ENCODE data around the gene MAT2A. TPM values are rescaled to one million over a fixed set of nuclear protein-coding genes. Genes with fewer than 3 reads are reported as not detected.

Gene MAT2A
- total and polyA plus RNA-seq, 2 donors (not counting 1 experiment from before 2014, with no cell fraction given), result 133 to 177 TPM

- DNase-seq (no peak), ATAC-seq (ENCODE audit: low read depth) (no peak)
- Histone ChIP-seq H3K4me1 (ENCODE audit: control insufficient read depth in 2 of 2, insufficient read depth in 2 of 2, low read length in 2 of 2) (peaks cover 0 to 3% of the 10 kb centered on the region in 2 donors), H3K27ac (ENCODE audit: low read length in 2 of 2) (no peak overlapping the region), H3K79me2 (ENCODE audit: control insufficient read depth, insufficient read depth, low read length) (no peaks in the 10 kb centered on the region), H2AFZ (ENCODE audit: insufficient read depth, low read depth, low read length, poor library complexity, severe bottlenecking) (no peak overlapping the region), H3K4me2 (replicated peaks; ENCODE audit: low read depth, low read length, poor library complexity, severe bottlenecking) (no peak overlapping the region), H3K9ac (ENCODE audit: low read length) (no peak overlapping the region), H3K27me3 (replicated peaks in 1 of 4; ENCODE audit: control extremely low read depth in 1 of 4, control insufficient read depth in 3 of 4, insufficient read depth in 4 of 4, low read length in 3 of 4) (no peaks in the 10 kb centered on the region), H3K36me3 (replicated peaks in 1 of 2; ENCODE audit: control extremely low read depth in 1 of 2, control insufficient read depth in 1 of 2, extremely low read depth in 1 of 2, insufficient read depth in 2 of 2, low read length in 1 of 2) (peaks cover 2 to 56% of the 10 kb centered on the region in 2 experiments), H3K9me3 (ENCODE audit: control extremely low read depth in 1 of 3, control insufficient read depth in 2 of 3, insufficient read depth in 1 of 3, low read length in 2 of 3) (no peaks in the 10 kb centered on the region), H4K20me1 (ENCODE audit: control insufficient read depth, insufficient read depth, low read length, poor library complexity, severe bottlenecking) (no peaks in the 10 kb centered on the region), H3K4me3 (ENCODE audit: control extremely low read depth in 1 of 5, extremely low read depth in 1 of 5, insufficient read depth in 1 of 5, low read depth in 2 of 5, low read length in 4 of 5) (no peak overlapping the region)
- ChIA-PET POLR2A (interaction anchor here (0.5 to 4.6 kb wide), 2 partner anchors 9 to 138 kb away, joined by 3 to 30 read pairs; partner anchors contain the start of gene MAT2A), CTCF (interaction anchor here (1.2 to 10.0 kb wide), 8 partner anchors 8 to 249 kb away, joined by 3 to 299 read pairs (median 19); partner anchors contain the start of genes GGCX, MAT2A, RNF181 and SH2D6)
- no peak overlapping the region for H3K27ac Mint-ChIP-seq
- H3K27me3 Mint-ChIP-seq, result no peaks in the 10 kb centered on the region
- TF ChIP-seq, protein P1, sequence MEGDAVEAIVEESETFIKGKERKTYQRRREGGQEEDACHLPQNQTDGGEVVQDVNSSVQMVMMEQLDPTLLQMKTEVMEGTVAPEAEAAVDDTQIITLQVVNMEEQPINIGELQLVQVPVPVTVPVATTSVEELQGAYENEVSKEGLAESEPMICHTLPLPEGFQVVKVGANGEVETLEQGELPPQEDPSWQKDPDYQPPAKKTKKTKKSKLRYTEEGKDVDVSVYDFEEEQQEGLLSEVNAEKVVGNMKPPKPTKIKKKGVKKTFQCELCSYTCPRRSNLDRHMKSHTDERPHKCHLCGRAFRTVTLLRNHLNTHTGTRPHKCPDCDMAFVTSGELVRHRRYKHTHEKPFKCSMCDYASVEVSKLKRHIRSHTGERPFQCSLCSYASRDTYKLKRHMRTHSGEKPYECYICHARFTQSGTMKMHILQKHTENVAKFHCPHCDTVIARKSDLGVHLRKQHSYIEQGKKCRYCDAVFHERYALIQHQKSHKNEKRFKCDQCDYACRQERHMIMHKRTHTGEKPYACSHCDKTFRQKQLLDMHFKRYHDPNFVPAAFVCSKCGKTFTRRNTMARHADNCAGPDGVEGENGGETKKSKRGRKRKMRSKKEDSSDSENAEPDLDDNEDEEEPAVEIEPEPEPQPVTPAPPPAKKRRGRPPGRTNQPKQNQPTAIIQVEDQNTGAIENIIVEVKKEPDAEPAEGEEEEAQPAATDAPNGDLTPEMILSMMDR (IDR thresholded peaks at IDR 0.05), result no peak
- no peak for TF ChIP-seq EZH2 (IDR thresholded peaks at IDR 0.05; ENCODE audit: borderline replicate concordance, insufficient read depth, low read depth, low read length, poor library complexity, severe bottlenecking)
- no peaks in the 10 kb centered on the region for H3K9me3 Mint-ChIP-seq (ENCODE audit: insufficient read depth)
- 97% methylated on average over 9 of the region's 10 CpGs for WGBS (ENCODE audit: insufficient coverage)
- H3K4me3 Mint-ChIP-seq, result no peak overlapping the region
- H3K4me1 Mint-ChIP-seq, result peaks cover 4% of the 10 kb centered on the region
- intact Hi-C loops (cut with micrococcal nuclease), result no loop called here
Measured at GRCh38 chr2:85549095-85549494, 10.1 kb downstream of the MAT2A start.

DNA sequence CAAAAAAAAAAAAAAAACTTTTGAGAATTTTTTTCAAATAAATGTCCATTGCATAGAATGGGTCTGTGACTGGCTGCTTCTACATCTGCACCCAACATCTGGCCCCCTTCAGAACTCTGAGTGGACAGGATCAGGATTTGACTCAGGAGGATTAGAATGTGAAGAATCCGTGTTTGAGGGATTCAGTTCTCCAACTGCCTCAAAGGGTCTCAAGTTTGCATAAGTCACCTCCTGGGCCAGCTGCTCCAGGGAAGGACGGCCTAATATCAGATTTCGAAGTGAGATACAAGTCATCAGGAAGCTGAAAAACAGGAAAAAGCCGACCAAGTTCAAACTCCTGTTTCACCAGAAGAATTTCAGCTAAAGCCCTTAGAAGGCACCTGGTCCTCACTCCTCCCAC lies 10.9 kb downstream of the MAT2A start:
- no peak overlapping the region for H3K4me3 Mint-ChIP-seq
- DNase-seq, result no peak
- Histone ChIP-seq H3K27me3 (replicated peaks in 1 of 4; ENCODE audit: control extremely low read depth in 1 of 4, control insufficient read depth in 3 of 4, insufficient read depth in 4 of 4, low read length in 3 of 4) (no peaks in the 10 kb centered on the region), H3K27ac (ENCODE audit: low read length in 2 of 2) (no peak overlapping the region), H3K36me3 (replicated peaks in 1 of 2; ENCODE audit: control extremely low read depth in 1 of 2, control insufficient read depth in 1 of 2, extremely low read depth in 1 of 2, insufficient read depth in 2 of 2, low read length in 1 of 2) (peaks cover 0 to 57% of the 10 kb centered on the region in 2 experiments), H3K9ac (ENCODE audit: low read length) (no peak overlapping the region), H2AFZ (ENCODE audit: insufficient read depth, low read depth, low read length, poor library complexity, severe bottlenecking) (no peak overlapping the region), H3K9me3 (ENCODE audit: control extremely low read depth in 1 of 3, control insufficient read depth in 2 of 3, insufficient read depth in 1 of 3, low read length in 2 of 3) (no peaks in the 10 kb centered on the region), H3K4me3 (ENCODE audit: control extremely low read depth in 1 of 5, extremely low read depth in 1 of 5, insufficient read depth in 1 of 5, low read depth in 2 of 5, low read length in 4 of 5) (no peak overlapping the region), H4K20me1 (ENCODE audit: control insufficient read depth, insufficient read depth, low read length, poor library complexity, severe bottlenecking) (no peaks in the 10 kb centered on the region), H3K79me2 (ENCODE audit: control insufficient read depth, insufficient read depth, low read length) (no peaks in the 10 kb centered on the region), H3K4me1 (ENCODE audit: control insufficient read depth in 2 of 2, insufficient read depth in 2 of 2, low read length in 2 of 2) (peaks cover 0 to 3% of the 10 kb centered on the region in 2 donors), H3K4me2 (replicated peaks; ENCODE audit: low read depth, low read length, poor library complexity, severe bottlenecking) (no peak overlapping the region)
- POLR2A ChIA-PET, result interaction anchor here (1.0 to 4.6 kb wide), 2 partner anchors 10 to 159 kb away, joined by 4 to 30 read pairs; partner anchors contain the start of gene MAT2A
- H3K9me3 Mint-ChIP-seq (ENCODE audit: insufficient read depth), result no peaks in the 10 kb centered on the region
- no peaks in the 10 kb centered on the region for H3K27me3 Mint-ChIP-seq
- intact Hi-C loops (cut with micrococcal nuclease), result no loop called here
- no peak overlapping the region for H3K27ac Mint-ChIP-seq
- CTCF ChIA-PET, result interaction anchor here (1.4 to 10.0 kb wide), 12 partner anchors 10 to 250 kb away, joined by 3 to 299 read pairs (median 16); partner anchors contain the start of genes GGCX, MAT2A, RNF181 and SH2D6
- WGBS (ENCODE audit: insufficient coverage), result 69% methylated on average over 3 of the region's 4 CpGs
- no peak for ATAC-seq (ENCODE audit: low read depth)
- TF ChIP-seq EZH2 (IDR thresholded peaks at IDR 0.05; ENCODE audit: borderline replicate concordance, insufficient read depth, low read depth, low read length, poor library complexity, severe bottlenecking), result no peak
- TF ChIP-seq, protein P1 (IDR thresholded peaks at IDR 0.05), result no peak
- H3K4me1 Mint-ChIP-seq, result peaks cover 4% of the 10 kb centered on the region

All from B cell (primary cell).